ENCODE results near the gene HOXB8. TPM values are rescaled to one million over a fixed set of nuclear protein-coding genes. Genes with fewer than 3 reads are reported as not detected.

Gene HOXB8
- polyA plus RNA-seq, 2 donors, result not detected

- 26 to 27% methylated on average over 5 of the region's 5 CpGs for WGBS, 2 donors
- peaks cover 0 to 7% of the 10 kb centered on the region in 2 donors for H3K9me3 ChIP-seq (ENCODE audit: control insufficient read depth in 2 of 2, insufficient read depth in 1 of 2, low read depth in 1 of 2, low read length in 1 of 2)
- no peaks in the 10 kb centered on the region for H3K36me3 ChIP-seq (ENCODE audit: control insufficient read depth in 2 of 2, insufficient read depth in 2 of 2, low read length in 1 of 2)
- no peak overlapping the region for H3K4me3 ChIP-seq (ENCODE audit: low read depth in 1 of 2, low read length in 2 of 2)
- H3K27me3 ChIP-seq (ENCODE audit: control insufficient read depth in 1 of 2, insufficient read depth in 2 of 2, low read length in 2 of 2), result peaks cover 25 to 61% of the 10 kb centered on the region in 2 donors
- H3K27ac ChIP-seq (ENCODE audit: low read depth in 2 of 2, low read length in 1 of 2), result no peak overlapping the region
- no peaks in the 10 kb centered on the region for H3K4me1 ChIP-seq (ENCODE audit: control insufficient read depth in 2 of 2, insufficient read depth in 2 of 2, low read length in 1 of 2)
Measured at GRCh38 chr17:48639136-48639535, 24.0 kb upstream of the HOXB8 start.

- Histone ChIP-seq H3K27me3 (ENCODE audit: control insufficient read depth in 1 of 2, insufficient read depth in 2 of 2, low read length in 2 of 2) (peaks cover 18 to 61% of the 10 kb centered on the region in 2 donors), H3K27ac (ENCODE audit: low read depth in 2 of 2, low read length in 1 of 2) (no peak overlapping the region), H3K4me3 (ENCODE audit: low read depth in 1 of 2, low read length in 2 of 2) (no peak overlapping the region), H3K36me3 (ENCODE audit: control insufficient read depth in 2 of 2, insufficient read depth in 2 of 2, low read length in 1 of 2) (no peaks in the 10 kb centered on the region), H3K9me3 (ENCODE audit: control insufficient read depth in 2 of 2, insufficient read depth in 1 of 2, low read depth in 1 of 2, low read length in 1 of 2) (peaks cover 4 to 7% of the 10 kb centered on the region in 2 donors), H3K4me1 (ENCODE audit: control insufficient read depth in 2 of 2, insufficient read depth in 2 of 2, low read length in 1 of 2) (no peaks in the 10 kb centered on the region)
- WGBS, 2 donors, result 29 to 33% methylated on average over 18 of the region's 18 CpGs
Measured at GRCh38 chr17:48637323-48638260, 22.5 kb upstream of the HOXB8 start.

- WGBS, 2 donors, result 4 to 5% methylated on average over 36 to 39 of the region's 39 CpGs
- H3K27me3 ChIP-seq (ENCODE audit: control insufficient read depth in 1 of 2, insufficient read depth in 2 of 2, low read length in 2 of 2), result peaks cover 16 to 62% of the 10 kb centered on the region in 2 donors
- no peaks in the 10 kb centered on the region for H3K36me3 ChIP-seq (ENCODE audit: control insufficient read depth in 2 of 2, insufficient read depth in 2 of 2, low read length in 1 of 2)
- H3K27ac ChIP-seq (ENCODE audit: low read depth in 2 of 2, low read length in 1 of 2), result no peak overlapping the region
- no peaks in the 10 kb centered on the region for H3K4me1 ChIP-seq (ENCODE audit: control insufficient read depth in 2 of 2, insufficient read depth in 2 of 2, low read length in 1 of 2)
- H3K4me3 ChIP-seq (ENCODE audit: low read depth in 1 of 2, low read length in 2 of 2), result no peak overlapping the region
- peaks cover 3 to 4% of the 10 kb centered on the region in 2 donors for H3K9me3 ChIP-seq (ENCODE audit: control insufficient read depth in 2 of 2, insufficient read depth in 1 of 2, low read depth in 1 of 2, low read length in 1 of 2)
Measured at GRCh38 chr17:48636177-48637018, 21.3 kb upstream of the HOXB8 start.

GRCh38 chr17:48634493-48635208 is 19.6 kb upstream of the HOXB8 start:
- WGBS, 2 donors, result 33 to 39% methylated on average over 20 of the region's 20 CpGs
- Histone ChIP-seq H3K36me3 (ENCODE audit: control insufficient read depth in 2 of 2, insufficient read depth in 2 of 2, low read length in 1 of 2) (no peaks in the 10 kb centered on the region), H3K27me3 (ENCODE audit: control insufficient read depth in 1 of 2, insufficient read depth in 2 of 2, low read length in 2 of 2) (peaks cover 14 to 63% of the 10 kb centered on the region in 2 donors), H3K4me1 (ENCODE audit: control insufficient read depth in 2 of 2, insufficient read depth in 2 of 2, low read length in 1 of 2) (no peaks in the 10 kb centered on the region), H3K27ac (ENCODE audit: low read depth in 2 of 2, low read length in 1 of 2) (no peak overlapping the region), H3K4me3 (ENCODE audit: low read depth in 1 of 2, low read length in 2 of 2) (no peak overlapping the region), H3K9me3 (ENCODE audit: control insufficient read depth in 2 of 2, insufficient read depth in 1 of 2, low read depth in 1 of 2, low read length in 1 of 2) (peaks cover 2 to 4% of the 10 kb centered on the region in 2 donors)

GRCh38 chr17:48633266-48633677 is 18.2 kb upstream of the HOXB8 start:
- 15 to 23% methylated on average over 35 of the region's 35 CpGs for WGBS, 2 donors
- H3K4me1 ChIP-seq (ENCODE audit: control insufficient read depth in 2 of 2, insufficient read depth in 2 of 2, low read length in 1 of 2), result no peaks in the 10 kb centered on the region
- peaks cover 8 to 62% of the 10 kb centered on the region in 2 donors for H3K27me3 ChIP-seq (ENCODE audit: control insufficient read depth in 1 of 2, insufficient read depth in 2 of 2, low read length in 2 of 2)
- H3K9me3 ChIP-seq (ENCODE audit: control insufficient read depth in 2 of 2, insufficient read depth in 1 of 2, low read depth in 1 of 2, low read length in 1 of 2), result peaks cover 2 to 4% of the 10 kb centered on the region in 2 donors
- no peaks in the 10 kb centered on the region for H3K36me3 ChIP-seq (ENCODE audit: control insufficient read depth in 2 of 2, insufficient read depth in 2 of 2, low read length in 1 of 2)
- H3K27ac ChIP-seq (ENCODE audit: low read depth in 2 of 2, low read length in 1 of 2), result no peak overlapping the region
- no peak overlapping the region for H3K4me3 ChIP-seq (ENCODE audit: low read depth in 1 of 2, low read length in 2 of 2)

- Histone ChIP-seq H3K27ac (ENCODE audit: low read depth in 2 of 2, low read length in 1 of 2) (no peak overlapping the region), H3K36me3 (ENCODE audit: control insufficient read depth in 2 of 2, insufficient read depth in 2 of 2, low read length in 1 of 2) (no peaks in the 10 kb centered on the region), H3K4me1 (ENCODE audit: control insufficient read depth in 2 of 2, insufficient read depth in 2 of 2, low read length in 1 of 2) (no peaks in the 10 kb centered on the region), H3K9me3 (ENCODE audit: control insufficient read depth in 2 of 2, insufficient read depth in 1 of 2, low read depth in 1 of 2, low read length in 1 of 2) (peaks cover 2 to 4% of the 10 kb centered on the region in 2 donors), H3K27me3 (ENCODE audit: control insufficient read depth in 1 of 2, insufficient read depth in 2 of 2, low read length in 2 of 2) (peaks cover 8 to 63% of the 10 kb centered on the region in 2 donors), H3K4me3 (ENCODE audit: low read depth in 1 of 2, low read length in 2 of 2) (no peak overlapping the region)
- WGBS, 2 donors, result 22 to 24% methylated on average over 7 of the region's 7 CpGs
Measured at GRCh38 chr17:48632579-48633265, 17.6 kb upstream of the HOXB8 start.

GRCh38 chr17:48631693-48632578 is 16.8 kb upstream of the HOXB8 start:
- WGBS, 2 donors, result 24 to 25% methylated on average over 7 of the region's 7 CpGs
- no peak overlapping the region for H3K4me3 ChIP-seq (ENCODE audit: low read depth in 1 of 2, low read length in 2 of 2)
- H3K27ac ChIP-seq (ENCODE audit: low read depth in 2 of 2, low read length in 1 of 2), result no peak overlapping the region
- H3K4me1 ChIP-seq (ENCODE audit: control insufficient read depth in 2 of 2, insufficient read depth in 2 of 2, low read length in 1 of 2), result no peaks in the 10 kb centered on the region
- peaks cover 4% of the 10 kb centered on the region in 2 donors for H3K9me3 ChIP-seq (ENCODE audit: control insufficient read depth in 2 of 2, insufficient read depth in 1 of 2, low read depth in 1 of 2, low read length in 1 of 2)
- peaks cover 8 to 68% of the 10 kb centered on the region in 2 donors for H3K27me3 ChIP-seq (ENCODE audit: control insufficient read depth in 1 of 2, insufficient read depth in 2 of 2, low read length in 2 of 2)
- H3K36me3 ChIP-seq (ENCODE audit: control insufficient read depth in 2 of 2, insufficient read depth in 2 of 2, low read length in 1 of 2), result no peaks in the 10 kb centered on the region

GRCh38 chr17:48630925-48631692 is 16.0 kb upstream of the HOXB8 start:
- Histone ChIP-seq H3K4me3 (ENCODE audit: low read depth in 1 of 2, low read length in 2 of 2) (no peak overlapping the region), H3K27ac (ENCODE audit: low read depth in 2 of 2, low read length in 1 of 2) (no peak overlapping the region), H3K9me3 (ENCODE audit: control insufficient read depth in 2 of 2, insufficient read depth in 1 of 2, low read depth in 1 of 2, low read length in 1 of 2) (peaks cover 4% of the 10 kb centered on the region in 2 donors), H3K27me3 (ENCODE audit: control insufficient read depth in 1 of 2, insufficient read depth in 2 of 2, low read length in 2 of 2) (peaks cover 8 to 69% of the 10 kb centered on the region in 2 donors), H3K4me1 (ENCODE audit: control insufficient read depth in 2 of 2, insufficient read depth in 2 of 2, low read length in 1 of 2) (peaks cover 0 to 3% of the 10 kb centered on the region in 2 donors), H3K36me3 (ENCODE audit: control insufficient read depth in 2 of 2, insufficient read depth in 2 of 2, low read length in 1 of 2) (no peaks in the 10 kb centered on the region)
- WGBS, 2 donors, result 23 to 29% methylated on average over 15 of the region's 15 CpGs
